Measurements from ENCODE around the gene LRRC4C.

GRCh38 chr11:40376331-40376730, 1083.1 kb downstream of the LRRC4C start:
- no peak for TF ChIP-seq POLR2AphosphoS5 (IDR thresholded peaks at IDR 0.05)
- no peak for TF ChIP-seq CTCF (IDR thresholded peaks at IDR 0.05)
- TF ChIP-seq EP300 (IDR thresholded peaks at IDR 0.05), result no peak
- TF ChIP-seq POLR2A (IDR thresholded peaks at IDR 0.05), result no peak

All from gastroesophageal sphincter (tissue), 3 donors.